HG03135 (cell line): ENCODE data around the gene CAPN14.

Experiments used
- ATAC-seq: cut with Tn5 transposase; IDR thresholded peaks from one replicate; pipeline ENCODE4 v1.9.1; 2021; ENCODE audit warnings: mild to moderate bottlenecking, moderate library complexity; ENCODE audit not compliant: unreplicated experiment

CAPN14 gene

GRCh38 chr2:31241625-31242270 lies 24.4 kb upstream of the CAPN14 start:
- ATAC-seq = no peak

GRCh38 chr2:31240381-31241365 lies 23.4 kb upstream of the CAPN14 start:
- no peak for ATAC-seq

GRCh38 chr2:31239593-31240177 lies 22.4 kb upstream of the CAPN14 start:
- no peak for ATAC-seq

GRCh38 chr2:31238906-31239592 lies 21.7 kb upstream of the CAPN14 start:
- ATAC-seq = no peak

- no peak for ATAC-seq
Measured at GRCh38 chr2:31238126-31238905, 21.0 kb upstream of the CAPN14 start.

GRCh38 chr2:31237348-31238017 lies 20.2 kb upstream of the CAPN14 start:
- ATAC-seq = no peak

GRCh38 chr2:31236433-31237205 lies 19.3 kb upstream of the CAPN14 start:
- no peak for ATAC-seq

GRCh38 chr2:31235504-31235902 lies 18.2 kb upstream of the CAPN14 start:
- no peak for ATAC-seq

GRCh38 chr2:31234683-31235503 lies 17.6 kb upstream of the CAPN14 start:
- no peak for ATAC-seq

GRCh38 chr2:31233741-31234682 lies 16.7 kb upstream of the CAPN14 start, which contains the start of gene EHD3:
TSS of gene EHD3 (plus strand) at chr2:31234152. CDS start at chr2:31234622, 470 bp downstream.
- peak; percentile 97 for ATAC-seq

- ATAC-seq = no peak
Measured at GRCh38 chr2:31233231-31233630, 15.9 kb upstream of the CAPN14 start.

GRCh38 chr2:31232586-31232985 lies 15.3 kb upstream of the CAPN14 start:
- no peak for ATAC-seq

GRCh38 chr2:31231571-31232302 lies 14.4 kb upstream of the CAPN14 start:
- no peak for ATAC-seq

- ATAC-seq = no peak
Measured at GRCh38 chr2:31230751-31231150, 13.4 kb upstream of the CAPN14 start.

GRCh38 chr2:31228717-31229116 lies 11.4 kb upstream of the CAPN14 start:
- no peak for ATAC-seq

GRCh38 chr2:31227711-31228125 lies 10.4 kb upstream of the CAPN14 start:
- no peak for ATAC-seq
